WTC11 (cell line): ENCODE data around the gene ATAD2B. TPM values are rescaled to one million over a fixed set of nuclear protein-coding genes. Genes with fewer than 3 reads are reported as not detected.

Experiments used
- ATAC-seq: fragments of 200-7000 bp; cut with Tn5 transposase; 2 replicates; pipeline ENCODE4 v1.10.0; 2021; ENCODE audit warnings: mild to moderate bottlenecking, moderate library complexity
- CTCF ChIA-PET: fragments of 300-600 bp; sonication (Branson Sonifier 250); formaldehyde crosslinking; loops from one replicate; lab custom pipeline; 2021; ENCODE audit warnings: antibody characterized with exemption; lab: Charles Lee
- POLR2A ChIA-PET: fragments of 350-600 bp; sonication (Branson Sonifier 250); formaldehyde crosslinking; loops from one replicate; lab custom pipeline; 2021; ENCODE audit warnings: antibody characterized with exemption; lab: Charles Lee
- DNase-seq: peaks from one replicate; pipeline ENCODE4 v3.0.0; 2021; ENCODE audit warnings: low spot score
- H3K27ac Mint-ChIP-seq: 2 replicates; pipeline ENCODE4 v1.8.0; 2021; ENCODE audit warnings: mixed read lengths
- H3K27me3 Mint-ChIP-seq: 2 replicates; pipeline ENCODE4 v1.8.0; 2021; ENCODE audit warnings: low read depth, mild to moderate bottlenecking, moderate library complexity, mixed read lengths
- H3K36me3 Mint-ChIP-seq: 2 replicates; pipeline ENCODE4 v1.8.0; 2021; ENCODE audit warnings: mixed read lengths
- H3K4me1 Mint-ChIP-seq: 2 replicates; pipeline ENCODE4 v1.8.0; 2022; ENCODE audit warnings: mixed read lengths
- H3K4me3 Mint-ChIP-seq: 2 replicates; pipeline ENCODE4 v1.8.0; 2021; ENCODE audit warnings: mild to moderate bottlenecking, moderate library complexity, mixed read lengths
- H3K9me3 Mint-ChIP-seq: 2 replicates; pipeline ENCODE4 v1.8.0; 2021; ENCODE audit warnings: mixed read lengths
- AR ChIP-seq: fragments of 250-450 bp; sonication (Bioruptor Pico); IDR thresholded peaks from 2 replicates; pipeline ENCODE4 v1.9.0; 2021; ENCODE audit warnings: mild to moderate bottlenecking
- ATF3 ChIP-seq: sonication (generic); formaldehyde crosslinking; conservative IDR thresholded peaks from 2 replicates; pipeline ENCODE4 v1.8.1; 2022; ENCODE audit warnings: mild to moderate bottlenecking, missing genetic modification reagents
- E2F1 ChIP-seq: sonication (generic); formaldehyde crosslinking; IDR thresholded peaks from 2 replicates; pipeline ENCODE4 v1.8.0; 2022; ENCODE audit warnings: mild to moderate bottlenecking, missing genetic modification reagents
- FOXK1 ChIP-seq: sonication (generic); formaldehyde crosslinking; IDR thresholded peaks from 2 replicates; pipeline ENCODE4 v1.8.0; 2022; ENCODE audit warnings: mild to moderate bottlenecking, moderate library complexity, missing genetic modification reagents
- FOXP1 ChIP-seq: sonication (generic); formaldehyde crosslinking; IDR thresholded peaks from 2 replicates; pipeline ENCODE4 v1.8.0; 2022; ENCODE audit warnings: missing genetic modification reagents, mild to moderate bottlenecking, moderate library complexity, borderline replicate concordance
- FOXP4 ChIP-seq: sonication (generic); formaldehyde crosslinking; IDR thresholded peaks from 2 replicates; pipeline ENCODE4 v1.8.0; 2022; ENCODE audit warnings: mild to moderate bottlenecking, missing genetic modification reagents
- IRF1 ChIP-seq: sonication (generic); formaldehyde crosslinking; IDR thresholded peaks from 2 replicates; pipeline ENCODE4 v1.8.0; 2023; ENCODE audit warnings: missing genetic modification reagents
- IRF2 ChIP-seq: sonication (generic); formaldehyde crosslinking; IDR thresholded peaks from 2 replicates; pipeline ENCODE4 v1.8.0; 2022; ENCODE audit warnings: low read depth, missing genetic modification reagents, borderline replicate concordance
- NFYB ChIP-seq: sonication (generic); formaldehyde crosslinking; conservative IDR thresholded peaks from 2 replicates; pipeline ENCODE4 v1.8.0; 2022; ENCODE audit warnings: low read depth, missing genetic modification reagents
- PREB ChIP-seq: sonication (generic); formaldehyde crosslinking; IDR thresholded peaks from 2 replicates; pipeline ENCODE4 v1.8.1; 2022; ENCODE audit warnings: mild to moderate bottlenecking, missing genetic modification reagents, moderate library complexity, borderline replicate concordance
- ZNF281 ChIP-seq: sonication (generic); formaldehyde crosslinking; IDR thresholded peaks from 2 replicates; pipeline ENCODE4 v1.8.0; 2023; ENCODE audit warnings: mild to moderate bottlenecking, missing genetic modification reagents
- ZNF317 ChIP-seq: sonication (generic); formaldehyde crosslinking; IDR thresholded peaks from 2 replicates; pipeline ENCODE4 v1.8.1; 2023; ENCODE audit warnings: low read depth, mild to moderate bottlenecking, moderate library complexity, missing genetic modification reagents, borderline replicate concordance
- ZNF512 ChIP-seq: sonication (generic); formaldehyde crosslinking; IDR thresholded peaks from 2 replicates; pipeline ENCODE4 v1.8.1; 2022; ENCODE audit warnings: missing genetic modification reagents, borderline replicate concordance
- total RNA-seq: library from RNA; stranded (reverse); gene quantifications from 3 replicates; pipeline ENCODE4 v1.2.3, GENCODE V29; 2021

The ATAD2B gene
- total RNA-seq, 1 experiment from 2014 or later, result 21.5 TPM

GRCh38 chr2:23703037-23703582 lies 223.8 kb downstream of the ATAD2B start (continued):
- TF ChIP-seq ZNF512 (CRISPR knock-in tag) (no peak), PREB (CRISPR knock-in tag) (no peak), E2F1 (CRISPR knock-in tag) (no peak), IRF1 (CRISPR knock-in tag) (no peak), ZNF281 (CRISPR knock-in tag) (no peak), NFYB (CRISPR knock-in tag) (no peak), FOXK1 (CRISPR knock-in tag) (no peak), IRF2 (CRISPR knock-in tag) (no peak)
- TF ChIP-seq, all 79 proteins: peak for 0

- Mint-ChIP-seq H3K9me3 (peaks cover 13% of the 10 kb centered on the region), H3K4me1 (peaks cover 14% of the 10 kb centered on the region), H3K27ac (no peak overlapping the region), H3K4me3 (no peak overlapping the region), H3K27me3 (no peaks in the 10 kb centered on the region), H3K36me3 (peaks cover 24% of the 10 kb centered on the region)
- CTCF ChIA-PET, result no interaction called here
- DNase-seq (no peak), ATAC-seq (no peak)
- POLR2A ChIA-PET, result interaction anchor here (0.6 kb wide), 1 partner anchor 215 kb away, joined by 4 read pairs; no protein-coding TSS in a partner anchor
- no peak for TF ChIP-seq FOXK1 (CRISPR knock-in tag)
- no peak for TF ChIP-seq FOXP4 (CRISPR knock-in tag)
- TF ChIP-seq ATF3 (CRISPR knock-in tag), result no peak
- no peak for TF ChIP-seq AR (CRISPR knock-in tag)
- TF ChIP-seq ZNF281 (CRISPR knock-in tag), result no peak
- TF ChIP-seq FOXP1 (CRISPR knock-in tag), result no peak
- TF ChIP-seq ZNF317 (CRISPR knock-in tag), result no peak
These were observed 226.3 kb downstream of the ATAD2B start for GRCh38 chr2:23700627-23701026.
